ENCODE results near the gene DCAF8L2.
"Not testable (repeated sequence)": the region's sequence is repeated elsewhere in the genome, so short reads cannot be mapped to it uniquely, and the experiment has no call there.

The DCAF8L2 gene

DNA sequence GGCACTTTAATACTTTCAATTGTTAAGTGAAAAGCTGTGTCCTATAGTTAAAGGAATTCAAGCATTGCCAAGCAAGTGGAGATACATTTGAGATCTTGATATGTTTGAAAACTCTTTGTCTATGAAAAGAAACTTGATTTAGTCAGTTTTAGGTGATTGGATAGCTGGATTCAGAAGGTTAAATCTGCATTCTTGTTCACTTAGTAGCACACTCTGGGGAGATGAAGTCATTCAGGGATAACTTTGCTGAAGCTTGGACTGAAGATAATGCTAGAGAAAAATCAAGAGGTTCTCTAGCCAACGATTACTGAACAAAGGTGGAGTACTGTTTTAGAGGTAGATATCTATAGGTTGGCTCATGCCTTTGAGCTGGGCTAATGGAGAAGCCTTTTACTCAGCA, 90.6 kb downstream of the DCAF8L2 start:
- DNase-seq: no peak

DNA sequence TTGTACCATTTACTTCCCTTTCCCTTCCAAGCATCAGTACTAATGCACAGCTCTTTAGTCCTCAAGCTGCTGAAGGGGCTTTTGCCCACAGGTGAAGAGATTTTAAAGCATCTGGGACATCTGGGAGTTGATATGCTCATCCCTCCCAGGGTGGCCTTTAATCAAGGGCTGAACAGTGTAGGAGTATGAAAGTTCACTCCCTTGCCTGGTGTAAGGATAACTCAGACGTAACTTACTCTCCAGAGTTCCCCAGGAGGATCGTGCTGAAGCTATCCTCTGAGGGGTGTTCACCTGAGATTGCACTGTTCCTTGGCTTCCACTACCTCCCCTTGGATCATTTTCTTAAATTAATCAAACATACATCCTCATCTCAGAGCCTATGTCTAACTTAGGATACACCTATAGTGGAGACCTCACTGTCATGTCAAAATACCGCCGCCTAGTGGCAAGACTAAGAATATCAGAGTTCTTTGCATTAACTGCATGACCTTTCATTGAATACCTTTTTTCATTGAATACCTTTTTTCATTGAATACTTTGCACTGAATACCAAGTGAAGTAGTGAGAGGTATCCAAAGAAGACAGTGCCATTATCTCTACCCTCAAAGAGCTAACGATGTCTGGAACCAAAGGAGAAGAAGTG, 93.5 kb downstream of the DCAF8L2 start:
- not testable (repeated sequence) for DNase-seq

DNA sequence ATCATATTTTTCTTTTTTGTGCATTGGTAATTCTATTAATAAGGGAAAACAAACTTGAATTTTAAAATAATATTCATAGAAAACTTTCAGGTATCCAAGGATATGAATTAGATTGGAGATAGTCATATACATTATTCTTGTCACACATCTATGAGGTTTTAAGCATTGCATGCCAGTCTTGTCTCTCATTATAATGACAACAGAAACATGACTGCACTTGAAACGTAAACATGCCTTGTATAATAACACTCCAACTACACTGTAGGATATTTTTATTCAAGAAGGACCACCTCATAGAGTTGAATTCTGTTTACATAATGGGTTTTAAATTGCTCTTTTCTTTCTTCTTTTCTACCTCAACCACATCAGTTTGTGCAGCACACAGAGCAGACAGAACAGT, 104.5 kb downstream of the DCAF8L2 start:
- DNase-seq: no peak

DNA sequence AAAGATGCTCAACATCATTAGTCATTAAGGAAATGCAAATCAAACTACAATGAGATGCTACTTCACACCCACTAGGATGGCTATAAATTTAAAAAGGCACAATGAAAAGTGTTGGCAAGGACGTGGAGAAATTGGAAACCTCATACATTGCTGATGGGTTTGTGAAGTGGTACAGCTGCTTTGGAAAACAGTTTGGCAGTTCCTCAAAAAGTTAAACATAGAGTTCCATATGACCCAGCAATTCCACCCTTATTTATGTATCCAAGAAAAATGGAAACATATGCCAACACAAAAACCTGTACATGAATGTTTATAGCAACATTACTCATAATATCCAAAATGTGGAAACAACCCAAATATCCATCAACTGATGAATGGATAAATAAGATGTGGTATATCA, 116.4 kb downstream of the DCAF8L2 start:
- DNase-seq: no peak

DNA sequence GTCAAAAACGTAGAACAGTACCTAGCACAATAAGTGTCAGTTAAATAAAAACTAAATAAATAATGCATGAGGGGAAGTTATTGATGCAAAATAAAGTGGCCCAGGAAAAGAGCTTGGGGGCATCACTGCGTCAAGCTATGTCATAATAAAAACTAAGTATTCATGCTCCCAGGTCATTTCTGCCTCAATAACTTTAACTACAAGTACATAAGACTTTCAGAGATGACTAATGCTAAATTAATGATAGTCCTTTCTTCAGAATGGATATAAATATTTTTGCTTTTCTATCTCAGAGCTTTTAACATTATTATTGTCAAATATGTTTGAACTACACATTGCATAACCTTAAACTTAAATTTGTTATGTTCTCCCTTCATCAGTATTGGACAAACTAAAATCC, 125.5 kb downstream of the DCAF8L2 start:
- no peak for DNase-seq

DNA sequence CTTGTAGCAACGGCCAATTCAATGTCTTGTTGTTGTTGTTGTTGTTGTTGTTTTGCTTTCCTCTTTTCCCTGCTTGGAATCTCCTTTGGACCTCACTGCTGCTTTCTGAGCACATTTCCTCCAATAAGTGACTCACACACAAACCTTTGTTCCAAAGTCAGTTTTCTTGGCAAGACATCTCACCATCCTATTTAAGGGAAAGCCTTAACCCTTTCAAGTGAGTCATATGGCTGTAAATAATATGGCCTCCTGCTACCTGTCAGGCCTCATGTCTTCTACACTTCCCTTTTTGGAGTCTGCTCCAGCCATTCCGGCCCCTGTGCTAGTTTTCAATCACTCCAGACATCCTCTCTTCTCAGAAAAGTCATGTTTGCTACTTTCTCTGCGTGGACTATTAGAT, 138.1 kb downstream of the DCAF8L2 start:
- DNase-seq: no peak

DNA sequence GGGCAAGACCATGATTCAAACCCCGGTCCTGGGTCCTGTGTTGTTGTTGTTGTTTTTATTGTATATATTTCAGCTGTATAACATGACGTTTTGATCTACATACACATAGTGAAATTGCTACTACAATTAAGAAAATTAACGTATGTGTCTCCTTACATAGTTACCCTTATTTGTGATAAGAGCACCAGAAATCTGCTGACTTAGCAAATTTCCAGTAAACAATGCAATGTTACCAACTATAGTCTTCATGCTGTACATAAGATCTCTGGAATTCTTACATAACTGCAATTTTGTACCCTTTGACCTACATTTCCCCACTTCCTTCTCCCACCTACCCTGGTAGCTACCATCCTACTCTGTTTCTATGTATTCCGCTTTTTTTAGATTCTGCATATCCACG, 141.8 kb downstream of the DCAF8L2 start:
- no peak for DNase-seq

DNA sequence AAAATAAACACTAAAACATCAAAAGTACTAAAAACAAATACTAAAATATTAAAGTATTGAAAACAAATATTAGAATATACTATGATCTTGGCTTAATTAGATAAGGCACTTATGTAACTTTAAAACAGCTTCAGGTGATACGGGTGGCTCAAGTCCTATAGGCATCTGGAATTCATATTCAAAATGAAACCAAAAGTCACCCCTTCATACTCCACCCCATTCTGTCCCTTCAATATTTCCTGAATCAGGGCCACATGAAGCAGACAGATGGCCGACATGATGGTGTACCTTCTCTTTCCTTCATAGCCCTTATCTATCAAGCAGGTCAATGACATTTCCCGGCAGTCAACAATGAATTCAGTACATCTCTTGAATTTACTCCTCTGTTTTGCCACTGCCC, 145.8 kb downstream of the DCAF8L2 start:
- no peak for DNase-seq

DNA sequence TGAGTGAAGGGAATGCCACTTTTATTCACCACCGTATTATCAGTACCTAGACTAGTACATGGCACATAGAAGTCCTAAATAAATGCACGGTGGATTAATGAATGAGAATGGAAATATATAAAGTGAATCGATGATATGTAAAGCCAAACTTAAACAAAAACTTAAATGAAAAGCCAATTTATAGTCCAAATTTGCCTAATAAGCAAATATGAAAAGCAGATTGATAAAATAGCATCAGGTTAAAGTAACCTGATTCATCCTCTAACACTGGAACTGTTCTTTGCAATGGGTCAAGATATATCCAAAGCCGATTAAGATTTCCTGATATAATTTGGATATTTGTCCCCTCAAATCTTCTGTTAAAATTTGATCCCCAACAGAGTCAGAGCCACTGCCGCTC, 150.8 kb downstream of the DCAF8L2 start:
- no peak for DNase-seq

DNA sequence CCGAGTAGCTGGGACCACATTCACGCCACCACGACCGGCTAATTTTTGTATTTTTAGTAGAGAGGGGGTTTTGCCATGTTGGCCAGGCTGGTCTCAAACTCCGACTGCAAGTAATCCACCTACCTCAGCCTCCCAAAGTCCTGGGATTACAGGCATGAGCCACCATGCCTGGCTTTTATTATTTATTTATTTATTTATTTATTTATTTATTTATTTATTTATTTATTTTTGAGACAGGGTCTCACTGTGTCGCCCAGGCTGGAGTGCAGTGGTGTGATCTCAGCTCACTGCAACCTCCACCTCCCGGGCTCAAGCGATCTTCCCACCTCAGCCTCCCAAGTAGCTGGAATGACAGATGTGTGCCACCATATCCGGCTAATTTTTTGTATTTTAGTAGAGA, 153.4 kb downstream of the DCAF8L2 start:
- not testable (repeated sequence) for DNase-seq

DNA sequence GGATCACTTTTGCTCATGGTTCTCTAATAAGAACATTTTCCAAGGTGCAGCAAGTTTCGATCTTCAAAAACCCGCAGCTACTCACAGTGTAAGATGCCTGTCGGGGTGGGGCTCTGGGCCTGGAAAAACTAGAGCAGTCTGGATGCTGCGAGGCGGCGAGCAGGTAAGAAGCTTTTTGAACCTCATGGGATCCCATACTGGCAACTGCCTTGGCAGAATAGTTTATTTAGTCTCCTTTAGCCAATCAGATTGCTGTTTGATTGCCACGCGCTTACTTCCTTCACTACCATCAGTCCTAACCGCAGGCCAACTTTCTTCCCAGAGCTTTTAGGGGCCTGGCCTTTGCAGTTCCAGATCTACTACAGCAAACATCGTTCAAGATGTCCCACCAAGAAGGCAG, 156.4 kb downstream of the DCAF8L2 start:
- no peak for DNase-seq

DNA sequence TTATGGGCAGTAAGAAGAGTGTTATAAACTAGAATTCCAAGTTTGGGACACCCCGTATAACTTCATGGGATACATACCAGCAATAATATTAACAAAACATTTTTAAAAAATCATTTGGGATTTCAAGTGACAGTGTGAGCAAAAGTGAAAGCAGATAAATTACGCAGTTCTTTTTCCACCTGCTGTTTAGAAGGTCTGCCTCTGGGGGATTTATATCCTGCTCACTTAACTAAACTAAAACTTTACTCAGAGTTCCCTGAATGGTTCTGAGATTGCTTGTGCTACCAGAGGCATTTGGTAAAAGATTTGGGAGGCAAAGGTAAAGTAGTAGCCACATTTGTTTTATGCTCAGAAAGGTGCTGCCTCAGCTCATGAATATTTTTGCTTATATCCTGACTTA, 160.2 kb downstream of the DCAF8L2 start:
- DNase-seq: not testable (repeated sequence)

DNA sequence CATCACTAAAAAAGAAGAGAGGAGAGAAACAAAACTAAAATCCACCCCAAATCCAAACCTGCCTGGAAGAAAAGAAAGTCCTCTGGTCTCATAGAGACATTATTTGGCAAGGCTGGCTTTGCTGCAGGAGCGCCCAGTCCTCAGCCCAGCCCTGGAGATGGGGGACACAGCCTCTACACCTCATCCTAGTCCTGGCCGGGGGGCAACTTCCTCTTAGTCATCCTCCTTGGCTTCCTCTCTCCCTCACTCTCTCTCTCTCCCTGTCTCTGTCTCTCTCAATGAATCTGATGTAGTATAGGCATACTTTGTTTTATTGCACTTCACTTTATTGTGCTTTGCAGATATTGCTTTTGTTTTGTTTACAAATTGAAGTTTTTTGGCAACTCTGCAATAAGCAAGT, 161.8 kb downstream of the DCAF8L2 start:
- no peak for DNase-seq

DNA sequence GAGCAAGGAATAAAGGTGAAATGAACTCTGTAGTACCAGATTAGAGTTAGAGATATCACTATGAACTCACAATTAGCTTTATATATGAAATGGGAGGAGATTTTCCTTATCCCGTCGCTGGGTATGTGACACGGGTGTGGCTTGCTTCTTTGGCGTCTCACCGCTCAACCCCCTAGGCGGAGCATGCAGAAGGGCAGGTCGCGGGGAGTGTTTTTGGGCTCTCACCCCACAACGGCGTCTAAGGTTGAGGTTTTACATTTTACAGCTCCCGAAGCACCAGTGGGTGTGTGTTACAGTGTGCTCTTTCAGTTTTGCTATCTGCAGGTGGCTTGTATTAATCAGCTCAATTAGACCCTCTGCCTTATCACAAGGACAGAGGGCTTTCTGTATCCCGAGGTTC, 175.6 kb downstream of the DCAF8L2 start:
- no peak for DNase-seq

DNA sequence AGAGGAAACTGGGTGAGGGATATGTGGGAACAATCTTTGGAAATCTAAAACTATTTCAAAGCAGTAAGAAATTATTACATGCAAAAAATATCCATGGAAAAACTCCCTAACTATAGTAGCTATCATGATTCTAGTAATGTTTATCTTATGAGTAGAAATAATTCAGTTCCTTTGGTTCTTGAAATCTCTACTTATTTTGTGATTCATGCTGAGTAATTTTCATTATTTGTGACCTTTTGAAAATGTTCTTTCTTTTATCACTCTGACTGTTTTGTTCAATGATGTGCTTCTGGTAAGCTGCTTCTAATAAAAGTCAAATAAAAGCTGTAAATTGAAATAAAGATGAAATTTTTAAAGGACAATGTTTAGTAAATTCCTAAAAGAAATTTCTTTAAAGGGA, 177.2 kb downstream of the DCAF8L2 start:
- DNase-seq: no peak

DNA sequence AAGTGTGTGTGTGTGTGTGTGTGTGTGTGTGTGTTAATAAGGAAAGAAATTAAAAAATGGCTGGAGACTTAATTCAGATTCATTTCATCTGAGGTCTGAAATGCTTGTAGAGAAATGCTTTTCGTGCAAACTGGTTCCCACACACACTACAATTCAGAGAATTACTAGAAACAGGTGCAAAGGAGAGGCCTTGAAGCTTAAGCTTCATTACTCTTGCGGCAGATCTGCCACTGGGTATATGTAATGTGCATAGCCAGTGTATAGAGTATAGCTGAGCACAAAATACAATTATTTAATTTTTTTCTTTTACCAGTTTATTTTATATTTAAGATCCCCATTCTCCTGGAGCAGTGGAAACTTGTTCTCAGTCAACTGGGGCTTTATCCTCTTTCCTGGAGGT, 185.8 kb downstream of the DCAF8L2 start:
- no peak for DNase-seq

DNA sequence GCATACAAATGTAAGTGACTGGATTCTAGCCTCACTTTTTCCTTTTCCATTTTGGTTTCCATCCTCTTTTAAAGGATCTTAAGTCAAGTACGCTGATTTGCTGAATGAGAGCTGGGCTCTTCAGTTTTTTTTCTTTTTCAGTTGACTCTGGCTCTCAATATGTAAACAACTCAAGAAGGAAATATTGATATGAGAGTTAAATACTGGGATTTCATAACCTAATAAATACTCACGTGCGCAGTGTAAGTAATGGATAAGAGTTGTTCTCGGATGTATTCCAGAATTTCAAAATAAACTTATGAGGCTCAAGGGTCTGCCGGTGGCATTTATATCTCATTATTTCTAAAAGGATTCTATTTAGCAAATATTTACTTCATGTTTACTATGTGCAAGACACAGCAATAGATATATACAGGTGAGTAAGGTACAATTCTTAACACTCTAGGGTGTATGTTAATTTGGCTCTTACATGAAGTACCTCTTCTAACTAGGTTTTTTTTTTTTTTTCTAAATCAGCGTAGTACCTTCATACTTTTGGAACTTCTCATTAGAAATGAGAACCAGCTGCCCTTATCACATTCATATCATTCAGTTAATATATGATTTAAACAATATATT, 206.6 kb downstream of the DCAF8L2 start:
- no peak for DNase-seq

DNA sequence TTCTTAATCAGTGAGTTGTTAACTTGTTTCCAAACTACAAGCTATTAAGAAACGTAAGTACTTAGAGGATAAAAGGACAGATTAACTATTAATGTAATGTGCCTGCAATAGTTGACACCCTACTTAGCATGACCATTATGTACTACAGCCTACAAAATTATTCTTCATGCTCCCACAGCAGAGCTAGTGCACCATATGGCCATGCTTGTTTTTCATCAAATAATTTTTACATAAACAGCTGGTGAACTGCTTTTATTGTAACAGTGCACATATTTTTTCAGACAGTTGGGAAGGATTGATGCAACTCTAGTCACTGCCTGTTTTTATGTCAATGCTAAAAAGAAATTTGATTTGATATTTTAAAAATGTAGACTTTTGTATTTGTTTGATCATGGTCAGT, 207.4 kb downstream of the DCAF8L2 start:
- DNase-seq: no peak

Data from CD4-positive, alpha-beta T cell treated with Interleukin-15 for 1 hour (primary cell).